ENCODE measurements around the gene MLST8. TPM values are rescaled to one million over a fixed set of nuclear protein-coding genes. Genes with fewer than 3 reads are reported as not detected.

MLST8 gene
- total and polyA plus RNA-seq, 2 donors (not counting 3 experiments of a cell fraction or from before 2014, with no cell fraction given) = 36.9 to 129 TPM

DNA sequence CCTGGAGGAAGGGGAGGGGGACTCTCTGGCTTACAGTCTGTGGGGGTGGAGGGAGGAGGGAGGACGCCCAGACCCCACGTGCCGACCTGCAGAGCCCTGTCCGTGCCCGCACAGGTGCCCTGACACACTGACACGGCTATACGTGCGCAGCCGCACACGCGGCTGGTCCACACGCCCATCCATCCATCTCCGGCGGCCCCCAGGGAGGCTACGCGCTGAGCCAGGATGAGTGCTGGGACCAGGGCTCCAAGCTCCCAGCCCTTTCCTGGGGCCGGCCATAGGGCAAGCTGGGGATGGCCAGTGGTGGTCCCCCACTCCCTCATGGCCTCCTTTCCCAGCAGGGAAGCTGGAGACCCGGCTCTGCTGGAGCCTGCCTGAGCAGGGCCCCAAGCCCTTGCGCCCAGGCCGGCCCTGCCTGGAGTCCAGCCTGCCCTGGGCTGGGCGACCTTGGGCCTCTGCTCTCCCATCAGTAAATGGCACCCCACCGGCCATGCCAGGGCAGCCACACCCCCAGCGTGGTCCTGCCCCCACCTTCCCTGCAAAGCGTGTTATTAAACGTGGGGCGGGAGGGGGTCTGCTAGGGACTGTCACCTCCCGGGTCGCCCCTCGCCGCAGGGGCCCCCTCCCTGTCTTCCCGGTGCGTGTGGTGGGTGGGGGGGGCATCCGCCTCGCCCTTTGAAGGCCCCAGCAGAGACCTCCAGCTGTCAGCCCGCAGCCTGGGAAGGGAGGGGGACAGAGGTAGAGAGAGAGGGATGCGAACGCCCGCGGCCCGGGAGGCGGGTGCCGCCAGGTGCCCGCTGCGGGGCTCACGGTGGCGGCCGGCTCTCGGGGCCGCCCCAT is 9.7 kb upstream of the MLST8 start:
- Histone ChIP-seq H3K9me1 (replicated peaks; ENCODE audit: control insufficient read depth, extremely low read depth, insufficient read depth, low read length) (no peaks in the 10 kb centered on the region), H3K4me3 (replicated peaks in 1 of 3; ENCODE audit: insufficient read depth in 1 of 3, low read depth in 1 of 3, low read length in 3 of 3) (peak overlapping the region in 1 of 3 experiments; percentile 33), H3K27ac (ENCODE audit: insufficient read depth, low read depth, low read length) (no peak overlapping the region), H3K27me3 (ENCODE audit: control insufficient read depth in 2 of 2, insufficient read depth in 2 of 2, low read length in 2 of 2) (peaks cover 28 to 39% of the 10 kb centered on the region in 2 experiments), H3K9me3 (replicated peaks; ENCODE audit: control insufficient read depth, insufficient read depth, low read length) (no peaks in the 10 kb centered on the region), H3K4me1 (ENCODE audit: control insufficient read depth, extremely low read depth, insufficient read depth, low read length) (no peaks in the 10 kb centered on the region), H4K20me1 (replicated peaks; ENCODE audit: control insufficient read depth, extremely low read depth, insufficient read depth, low read length) (no peaks in the 10 kb centered on the region), H2AFZ (ENCODE audit: low read depth, low read length) (no peak overlapping the region), H3K4me2 (ENCODE audit: insufficient read depth, low read length) (no peak overlapping the region), H3K36me3 (ENCODE audit: control insufficient read depth in 2 of 2, extremely low read depth in 1 of 2, insufficient read depth in 2 of 2, low read length in 2 of 2) (no peaks in the 10 kb centered on the region), H3K9ac (replicated peaks; ENCODE audit: extremely low read depth, insufficient read depth, low read length) (no peak overlapping the region), H3K79me2 (ENCODE audit: control insufficient read depth, insufficient read depth, low read length) (no peaks in the 10 kb centered on the region)
- no peak for DNase-seq (ENCODE audit: low read depth, low spot score)
- BruUV-seq (replicated peaks) = no TSS peak
- TF ChIP-seq GATA2 (IDR thresholded peaks at IDR 0.05; ENCODE audit: insufficient read depth, insufficient read length, low read depth, low read length) (no peak), EZH2 (IDR thresholded peaks at IDR 0.05; ENCODE audit: borderline replicate concordance, low read depth, low read length, severe bottlenecking) (peak; percentile 98)
- ChIA-PET POLR2A (interaction anchor here (2.6 kb wide), 1 partner anchor 40 kb away, joined by 8 read pairs; the partner anchor contains the start of gene TRAF7), CTCF (interaction anchor here (1.0 to 1.6 kb wide), 6 partner anchors 8 to 306 kb away, joined by 3 to 11 read pairs (median 4); partner anchors contain the start of gene ECI1)
- intact Hi-C loops (cut with micrococcal nuclease) (loop anchor here (5.0 kb wide), 1 partner anchor 57 kb away; the partner anchor contains the start of gene ECI1), dilution Hi-C loops (cut with MboI; ENCODE audit: extremely low pct_ligation_motif_present, low sequenced_read_pairs) (no loop called here)
- no peak for FAIRE-seq

DNA sequence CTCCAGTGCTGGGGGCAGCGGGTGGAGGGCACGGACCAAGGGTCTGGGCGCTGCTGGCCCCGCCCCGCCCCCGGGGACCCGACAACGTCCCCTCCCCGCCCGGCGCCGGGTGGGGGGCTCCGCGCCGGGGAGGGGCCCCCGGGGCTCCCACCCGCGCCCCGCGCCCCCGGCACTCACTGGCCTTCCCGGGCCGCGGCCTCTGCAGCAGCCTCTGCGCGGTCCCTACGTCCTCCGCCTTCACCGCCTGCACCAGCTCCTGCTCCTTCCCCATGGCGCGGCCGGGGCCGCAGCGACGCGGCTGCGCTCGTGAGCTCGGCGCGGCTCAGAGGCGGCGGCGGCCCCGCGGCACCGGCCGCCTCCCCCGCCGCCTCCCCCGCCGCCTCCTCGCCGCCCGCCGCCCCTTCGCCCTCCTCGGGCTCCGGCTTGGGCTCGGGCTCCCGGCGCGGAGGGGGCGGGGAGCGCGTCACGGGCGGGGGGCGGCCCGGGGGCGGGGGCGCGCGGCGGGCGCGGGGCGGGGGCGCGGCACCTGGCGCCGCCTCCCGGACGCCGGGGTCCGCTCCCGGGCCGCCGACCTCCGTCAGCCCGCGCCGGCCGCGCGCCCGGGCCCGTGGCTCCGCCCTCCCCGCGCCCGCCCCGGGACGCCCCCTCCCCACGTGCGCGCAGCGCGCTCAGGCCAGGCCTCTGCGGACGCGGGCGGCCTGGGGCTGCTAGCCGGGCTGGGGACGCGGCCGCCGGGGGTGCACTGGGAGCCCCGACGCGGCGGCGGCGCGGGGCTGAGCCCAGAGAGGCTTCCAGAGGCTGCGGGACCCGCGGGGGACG is 8.9 kb upstream of the MLST8 start, which contains the start of gene CASKIN1:
Gene CASKIN1 (minus strand): TSS at position 444 of the 819 bp plus-strand sequence. CDS start 173 bp downstream, at position 271.
- Histone ChIP-seq H2AFZ (ENCODE audit: low read depth, low read length) (no peak within 1 kb of the TSS), H3K4me3 (replicated peaks in 1 of 3; ENCODE audit: insufficient read depth in 1 of 3, low read depth in 1 of 3, low read length in 3 of 3) (peak within 1 kb of the TSS in 1 of 3 experiments; percentile 33), H3K4me2 (ENCODE audit: insufficient read depth, low read length) (no peak within 1 kb of the TSS), H3K36me3 (ENCODE audit: control insufficient read depth in 2 of 2, extremely low read depth in 1 of 2, insufficient read depth in 2 of 2, low read length in 2 of 2) (no peaks in the 10 kb centered on the region), H3K27me3 (ENCODE audit: control insufficient read depth in 2 of 2, insufficient read depth in 2 of 2, low read length in 2 of 2) (peaks cover 28 to 39% of the 10 kb centered on the region in 2 experiments), H3K4me1 (ENCODE audit: control insufficient read depth, extremely low read depth, insufficient read depth, low read length) (no peaks in the 10 kb centered on the region), H3K9me3 (replicated peaks; ENCODE audit: control insufficient read depth, insufficient read depth, low read length) (no peaks in the 10 kb centered on the region), H3K9me1 (replicated peaks; ENCODE audit: control insufficient read depth, extremely low read depth, insufficient read depth, low read length) (no peaks in the 10 kb centered on the region), H3K9ac (replicated peaks; ENCODE audit: extremely low read depth, insufficient read depth, low read length) (no peak within 1 kb of the TSS), H4K20me1 (replicated peaks; ENCODE audit: control insufficient read depth, extremely low read depth, insufficient read depth, low read length) (no peaks in the 10 kb centered on the region), H3K79me2 (ENCODE audit: control insufficient read depth, insufficient read depth, low read length) (no peaks in the 10 kb centered on the region), H3K27ac (ENCODE audit: insufficient read depth, low read depth, low read length) (no peak within 1 kb of the TSS)
- intact Hi-C loops (cut with micrococcal nuclease) = loop anchor here (5.0 kb wide), 1 partner anchor 56 kb away; the partner anchor contains the start of gene ECI1
- no peak for DNase-seq (ENCODE audit: low read depth, low spot score)
- CTCF ChIA-PET = interaction anchor here (1.5 to 1.6 kb wide), 2 partner anchors 55 to 56 kb away, joined by 3 to 4 read pairs; partner anchors contain the start of gene ECI1
- dilution Hi-C loops (cut with MboI; ENCODE audit: extremely low pct_ligation_motif_present, low sequenced_read_pairs) = no loop called here
- TF ChIP-seq POLR2AphosphoS5 (IDR thresholded peaks at IDR 0.05; ENCODE audit: insufficient read depth, low read depth, low read length) (no peak), GATA2 (IDR thresholded peaks at IDR 0.05; ENCODE audit: insufficient read depth, insufficient read length, low read depth, low read length) (no peak), POLR2A (IDR thresholded peaks at IDR 0.05; ENCODE audit: low read depth, low read length) (no peak), JUN (IDR thresholded peaks at IDR 0.05; ENCODE audit: borderline replicate concordance, insufficient read depth, insufficient read length, low read depth) (no peak), MYC (IDR thresholded peaks at IDR 0.05; ENCODE audit: low read depth, low read length) (no peak), EZH2 (IDR thresholded peaks at IDR 0.05; ENCODE audit: borderline replicate concordance, low read depth, low read length, severe bottlenecking) (no peak), FOS (IDR thresholded peaks at IDR 0.05; ENCODE audit: borderline replicate concordance, insufficient read depth, low read length) (no peak)
- TF ChIP-seq, protein P1, sequence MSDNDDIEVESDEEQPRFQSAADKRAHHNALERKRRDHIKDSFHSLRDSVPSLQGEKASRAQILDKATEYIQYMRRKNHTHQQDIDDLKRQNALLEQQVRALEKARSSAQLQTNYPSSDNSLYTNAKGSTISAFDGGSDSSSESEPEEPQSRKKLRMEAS (IDR thresholded peaks at IDR 0.05; ENCODE audit: insufficient read depth, insufficient read length) = no peak
- TF ChIP-seq, protein P2, sequence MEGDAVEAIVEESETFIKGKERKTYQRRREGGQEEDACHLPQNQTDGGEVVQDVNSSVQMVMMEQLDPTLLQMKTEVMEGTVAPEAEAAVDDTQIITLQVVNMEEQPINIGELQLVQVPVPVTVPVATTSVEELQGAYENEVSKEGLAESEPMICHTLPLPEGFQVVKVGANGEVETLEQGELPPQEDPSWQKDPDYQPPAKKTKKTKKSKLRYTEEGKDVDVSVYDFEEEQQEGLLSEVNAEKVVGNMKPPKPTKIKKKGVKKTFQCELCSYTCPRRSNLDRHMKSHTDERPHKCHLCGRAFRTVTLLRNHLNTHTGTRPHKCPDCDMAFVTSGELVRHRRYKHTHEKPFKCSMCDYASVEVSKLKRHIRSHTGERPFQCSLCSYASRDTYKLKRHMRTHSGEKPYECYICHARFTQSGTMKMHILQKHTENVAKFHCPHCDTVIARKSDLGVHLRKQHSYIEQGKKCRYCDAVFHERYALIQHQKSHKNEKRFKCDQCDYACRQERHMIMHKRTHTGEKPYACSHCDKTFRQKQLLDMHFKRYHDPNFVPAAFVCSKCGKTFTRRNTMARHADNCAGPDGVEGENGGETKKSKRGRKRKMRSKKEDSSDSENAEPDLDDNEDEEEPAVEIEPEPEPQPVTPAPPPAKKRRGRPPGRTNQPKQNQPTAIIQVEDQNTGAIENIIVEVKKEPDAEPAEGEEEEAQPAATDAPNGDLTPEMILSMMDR (IDR thresholded peaks at IDR 0.05; ENCODE audit: extremely low read depth in 1 of 2, insufficient read depth in 1 of 2, low read depth in 1 of 2, low read length in 2 of 2) = no peak
- BruUV-seq (replicated peaks) = no TSS peak
- POLR2A ChIA-PET = no interaction called here
- no peak for FAIRE-seq

Measured in endothelial cell of umbilical vein (primary cell).